K562 (cell line): Measurements from ENCODE around the gene ADGRA3. TPM values are rescaled to one million over a fixed set of nuclear protein-coding genes. Genes with fewer than 3 reads are reported as not detected.

Experiments
- ATAC-seq: fragments of 200-7000 bp; cut with Tn5 transposase; 3 replicates; pipeline ENCODE4 v1.9.1; 2020; ENCODE audit warnings: moderate library complexity
- BruUV-seq: library from RNA; stranded (reverse); fragments of 400-500 nt; replicated peaks from 2 replicates; lab custom pipeline; 2021; lab: Mats Ljungman, UMichigan
- CTCF ChIA-PET: fragments of 300-600 bp; formaldehyde crosslinking; extraction: SDS; loops from one replicate; lab custom pipeline; 2021; ENCODE audit warnings: low intra/inter-chr PET ratio; lab: Yijun Ruan, JAX
- POLR2A ChIA-PET: fragments of 300-600, 350-650 bp; sonication (Branson Sonifier 250); formaldehyde crosslinking; extraction: SDS; loops from one replicate; lab custom pipeline; 2021; ENCODE audit warnings: antibody characterized with exemption, inconsistent platforms; lab: Yijun Ruan, JAX
- DNase-seq, 4 experiments: peaks; one replicate each; pipeline versions ENCODE4 v3.0.0 to v3.0.0-alpha.2; 2011 to 2018; ENCODE audit warnings: low spot score in 3 of 4, mixed read lengths in 3 of 4; ENCODE audit errors: extremely low read depth in 1 of 4
- FAIRE-seq: peaks from 2 replicates; lab custom pipeline; 2011; peaks lifted over from hg19 to GRCh38; lab: Jason Lieb, UNC
- H2AFZ ChIP-seq: 2 replicates; pipeline ENCODE4 v1.6.0; 2011; ENCODE audit warnings: low read depth, low read length, control low read depth, inconsistent platforms
- H3K27ac ChIP-seq: fragments of 200-600 bp; 3 replicates; pipeline ENCODE4 v1.8.0; 2011; ENCODE audit warnings: low read depth, mild to moderate bottlenecking, control low read depth, inconsistent platforms, low read length, moderate library complexity, mixed read lengths; ENCODE audit errors: extremely low read depth
- H3K27me3 ChIP-seq, 2 experiments: fragments of 300-600 bp in 1 of 2; 2 replicates in 1 of 2; 3 replicates in 1 of 2; pipeline versions ENCODE4 v1.6.0 to v1.8.0; 2011; ENCODE audit warnings: inconsistent platforms in 2 of 2, low read length in 2 of 2, mild to moderate bottlenecking in 1 of 2, mixed read lengths in 1 of 2, moderate library complexity in 1 of 2; ENCODE audit not compliant: control insufficient read depth in 2 of 2, insufficient read depth in 2 of 2
- H3K36me3 ChIP-seq: fragments of 300-600 bp; 3 replicates; pipeline ENCODE4 v1.8.0; 2011; ENCODE audit warnings: mild to moderate bottlenecking, low read length, inconsistent platforms; ENCODE audit not compliant: control insufficient read depth, insufficient read depth
- H3K4me1 ChIP-seq, 2 experiments: fragments of 200-600 bp in 1 of 2; replicated peaks in 1 of 2; 2 replicates in 1 of 2; 3 replicates in 1 of 2; pipeline versions ENCODE4 v1.5.1 to v1.8.0; 2011; ENCODE audit warnings: inconsistent platforms in 2 of 2, low read length in 2 of 2, mild to moderate bottlenecking in 1 of 2, mixed read lengths in 1 of 2, moderate library complexity in 1 of 2; ENCODE audit not compliant: control insufficient read depth in 2 of 2, insufficient read depth in 2 of 2
- H3K4me2 ChIP-seq: 2 replicates; pipeline ENCODE4 v1.6.1; 2011; ENCODE audit warnings: low read length, control low read depth, inconsistent platforms, mixed read lengths; ENCODE audit not compliant: insufficient read depth
- H3K4me3 ChIP-seq: fragments of 200-600 bp; sonication (generic), shearing (Covaris generic); 2 replicates; pipeline ENCODE4 v1.5.1; 2016; ENCODE audit warnings: control low read depth, inconsistent platforms
- H3K79me2 ChIP-seq: fragments of 200-600 bp; 3 replicates; pipeline ENCODE4 v1.8.0; 2011; ENCODE audit warnings: low read length, inconsistent platforms; ENCODE audit not compliant: control insufficient read depth, insufficient read depth
- H3K9ac ChIP-seq, 2 experiments: 2 replicates each; pipeline versions ENCODE4 v1.6.0 to v1.6.1; 2011; ENCODE audit warnings: low read depth in 2 of 2, low read length in 2 of 2, control low read depth in 1 of 2, inconsistent platforms in 1 of 2, mild to moderate bottlenecking in 1 of 2, mixed read lengths in 1 of 2; ENCODE audit not compliant: insufficient read depth in 1 of 2
- H3K9me1 ChIP-seq: one replicate; pipeline ENCODE4 v1.6.0; 2011; ENCODE audit warnings: inconsistent platforms, mild to moderate bottlenecking, low read length, moderate library complexity; ENCODE audit not compliant: control insufficient read depth, insufficient read depth
- H3K9me3 ChIP-seq: replicated peaks from 2 replicates; pipeline ENCODE4 v1.5.1; 2011; ENCODE audit warnings: low read depth, low read length, inconsistent platforms; ENCODE audit not compliant: control insufficient read depth, insufficient read depth
- H4K20me1 ChIP-seq: replicated peaks from 2 replicates; pipeline ENCODE4 v1.6.1; 2011; ENCODE audit warnings: low read length, inconsistent platforms, mixed read lengths; ENCODE audit not compliant: control insufficient read depth, insufficient read depth
- BCOR ChIP-seq: fragments of 450-650 bp; IDR thresholded peaks from 2 replicates; pipeline ENCODE4 v1.6.1; 2016
- CREM ChIP-seq: IDR thresholded peaks from 2 replicates; pipeline ENCODE4 v1.6.1; 2014; ENCODE audit warnings: antibody characterized with exemption, low read depth
- ELF2 ChIP-seq: fragments of 250-450 bp; sonication (Bioruptor Pico); IDR thresholded peaks from 2 replicates; pipeline ENCODE4 v1.5.0; 2021; ENCODE audit warnings: mild to moderate bottlenecking
- NCOA4 ChIP-seq: fragments of 450-650 bp; IDR thresholded peaks from 2 replicates; pipeline ENCODE4 v1.6.1; 2018; ENCODE audit warnings: mild to moderate bottlenecking; ENCODE audit not compliant: partially characterized antibody
- NFATC3 ChIP-seq: fragments of 450-650 bp; IDR thresholded peaks from 2 replicates; pipeline ENCODE4 v1.6.1; 2017; ENCODE audit warnings: mild to moderate bottlenecking
- ZKSCAN3 ChIP-seq: fragments of 250-450 bp; sonication (Bioruptor Pico); IDR thresholded peaks from 2 replicates; pipeline ENCODE4 v1.4.0; 2020
- ZNF324 ChIP-seq: fragments of 250-450 bp; sonication (Bioruptor Pico); IDR thresholded peaks from 2 replicates; pipeline ENCODE4 v1.4.0; 2020; ENCODE audit warnings: mild to moderate bottlenecking
- ZNF780A ChIP-seq: fragments of 250-450 bp; sonication (Bioruptor Pico); IDR thresholded peaks from 2 replicates; pipeline ENCODE4 v1.5.0; 2021; ENCODE audit warnings: mild to moderate bottlenecking
- WGBS: fragments of 100-300 bp; shearing (Covaris generic); methylation state at CpG from one replicate; pipeline ENCODE4 v1.1.6; 2016; ENCODE audit warnings: low coverage, mixed read lengths; ENCODE audit not compliant: insufficient coverage; ENCODE audit errors: missing lambda C conversion rate; 5-methylcytosine and 5-hydroxymethylcytosine counted together
- in situ Hi-C: fragments of 300-500 bp; cut with MboI; formaldehyde crosslinking; loops from 4 replicates; pipeline ENCODE4 v1.15.0; 2018; ENCODE audit warnings: inconsistent platforms, mixed read lengths
- intact Hi-C: fragments of 100-400 bp; cut with micrococcal nuclease; formaldehyde crosslinking; loops from 2 replicates; pipeline ENCODE4 v1.14.2; 2022
- polyA plus RNA-seq, 8 experiments: library from polyadenylated mRNA; depleted of rRNA in 4 of 8; stranded (reverse) in 5 of 8; unstranded in 3 of 8; fragments of >200 nt; fragmentation: Nextera tagmentation in 2 of 8; fragmentation: Illumina TruSeq in 1 of 8; extraction: Ambion mirVana in 2 of 8; extraction: Trizol in 1 of 8; gene quantifications; 2 replicates each; pipeline versions ENCODE4 v1.2.1 to v1.2.3, GENCODE V29; 2011 to 2014; ENCODE audit warnings: inconsistent platforms in 1 of 8, missing spikeins in 1 of 8
- total RNA-seq, 7 experiments: library from RNA; depleted of rRNA in 6 of 7; stranded (reverse); fragments of >200 nt in 6 of 7; fragmentation: Illumina TruSeq in 2 of 7; extraction: Trizol in 2 of 7; gene quantifications; 2 replicates each; pipeline versions ENCODE4 v1.2.1 to v1.2.3, GENCODE V29; 2011 to 2021; ENCODE audit warnings: low replicate concordance in 1 of 7
- TF ChIP-seq, protein P1 (sequence below): fragments of 250-450 bp; sonication (Bioruptor Pico); IDR thresholded peaks from 2 replicates; pipeline ENCODE4 v1.4.0; 2020; ENCODE audit warnings: mild to moderate bottlenecking, moderate library complexity
- TF ChIP-seq, protein P2 (sequence below), 2 experiments: fragments of 450-650 bp; IDR thresholded peaks; 2 replicates each; pipeline ENCODE4 v1.6.1; 2016
- TF ChIP-seq, protein P3 (sequence below): IDR thresholded peaks from 2 replicates; pipeline ENCODE4 v1.6.1; 2014; ENCODE audit warnings: antibody characterized with exemption
- TF ChIP-seq, protein P4 (sequence below): sonication (generic); formaldehyde crosslinking; IDR thresholded peaks from 2 replicates; pipeline ENCODE4 v1.8.0; 2022; ENCODE audit warnings: mild to moderate bottlenecking, missing genetic modification reagents

Gene ADGRA3
- total and polyA plus RNA-seq, 9 of the 15 experiments (the other 6 are each of a cell fraction or from before 2014, with no cell fraction given), result 0.06 to 2.3 (median 0.27) TPM; not detected in 3

DNA sequence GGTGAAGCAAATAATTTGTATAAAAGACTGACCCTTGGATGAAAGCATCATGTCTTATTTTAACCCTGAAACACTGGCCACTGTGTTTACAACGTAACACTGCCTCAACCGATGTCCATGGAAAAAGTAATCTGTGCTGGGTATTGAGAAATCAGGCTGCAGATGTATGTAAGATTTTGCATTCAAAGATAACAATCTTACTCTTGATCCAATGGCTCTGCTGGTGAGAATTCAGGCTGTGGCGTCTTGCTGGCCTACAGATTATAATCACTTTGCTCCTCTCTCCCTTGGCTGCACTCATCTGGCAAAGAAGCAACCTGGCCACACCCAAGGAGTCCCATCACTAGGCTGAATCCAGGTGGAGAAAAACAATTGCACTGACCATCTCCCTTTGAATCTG, 7.5 kb downstream of the ADGRA3 start (continued):
- TF ChIP-seq, protein P1, sequence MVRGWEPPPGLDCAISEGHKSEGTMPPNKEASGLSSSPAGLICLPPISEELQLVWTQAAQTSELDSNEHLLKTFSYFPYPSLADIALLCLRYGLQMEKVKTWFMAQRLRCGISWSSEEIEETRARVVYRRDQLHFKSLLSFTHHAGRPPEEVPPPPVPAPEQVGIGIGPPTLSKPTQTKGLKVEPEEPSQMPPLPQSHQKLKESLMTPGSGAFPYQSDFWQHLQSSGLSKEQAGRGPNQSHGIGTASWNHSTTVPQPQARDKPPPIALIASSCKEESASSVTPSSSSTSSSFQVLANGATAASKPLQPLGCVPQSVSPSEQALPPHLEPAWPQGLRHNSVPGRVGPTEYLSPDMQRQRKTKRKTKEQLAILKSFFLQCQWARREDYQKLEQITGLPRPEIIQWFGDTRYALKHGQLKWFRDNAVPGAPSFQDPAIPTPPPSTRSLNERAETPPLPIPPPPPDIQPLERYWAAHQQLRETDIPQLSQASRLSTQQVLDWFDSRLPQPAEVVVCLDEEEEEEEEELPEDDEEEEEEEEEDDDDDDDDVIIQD (CRISPR knock-in tag), result no peak
- TF ChIP-seq ZNF780A (CRISPR knock-in tag) (no peak), ELF2 (CRISPR knock-in tag) (no peak), BCOR (no peak), NCOA4 (no peak)
- TF ChIP-seq, protein P2, sequence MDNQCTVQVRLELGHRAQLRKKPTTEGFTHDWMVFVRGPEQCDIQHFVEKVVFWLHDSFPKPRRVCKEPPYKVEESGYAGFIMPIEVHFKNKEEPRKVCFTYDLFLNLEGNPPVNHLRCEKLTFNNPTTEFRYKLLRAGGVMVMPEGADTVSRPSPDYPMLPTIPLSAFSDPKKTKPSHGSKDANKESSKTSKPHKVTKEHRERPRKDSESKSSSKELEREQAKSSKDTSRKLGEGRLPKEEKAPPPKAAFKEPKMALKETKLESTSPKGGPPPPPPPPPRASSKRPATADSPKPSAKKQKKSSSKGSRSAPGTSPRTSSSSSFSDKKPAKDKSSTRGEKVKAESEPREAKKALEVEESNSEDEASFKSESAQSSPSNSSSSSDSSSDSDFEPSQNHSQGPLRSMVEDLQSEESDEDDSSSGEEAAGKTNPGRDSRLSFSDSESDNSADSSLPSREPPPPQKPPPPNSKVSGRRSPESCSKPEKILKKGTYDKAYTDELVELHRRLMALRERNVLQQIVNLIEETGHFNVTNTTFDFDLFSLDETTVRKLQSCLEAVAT (IDR thresholded peaks at IDR 0.05), result no peak

DNA sequence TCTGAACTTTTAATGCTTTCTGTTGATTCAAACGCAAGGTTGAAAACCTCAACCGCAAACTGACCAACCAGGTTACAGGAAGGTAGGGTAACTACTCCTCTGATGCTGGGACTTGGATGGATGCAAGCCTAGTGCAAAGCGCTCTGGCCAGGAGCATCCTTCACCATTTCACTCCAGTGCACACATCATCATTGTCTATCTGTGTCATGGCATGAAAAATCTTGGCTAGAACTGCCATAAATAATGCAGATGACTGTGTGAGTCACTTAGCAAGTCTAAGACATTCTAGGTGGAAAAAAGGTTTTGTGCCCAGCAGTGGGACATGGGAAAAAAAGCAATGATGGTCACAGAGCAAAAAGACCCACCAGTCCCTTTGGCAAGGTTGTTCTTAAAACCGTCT, 10.9 kb downstream of the ADGRA3 start:
- Histone ChIP-seq H4K20me1 (no peaks in the 10 kb centered on the region), H3K4me2 (no peak overlapping the region), H2AFZ (no peak overlapping the region), H3K27me3 (no peaks in the 10 kb centered on the region), H3K9me3 (no peaks in the 10 kb centered on the region), H3K27ac (no peak overlapping the region), H3K4me3 (no peak overlapping the region), H3K79me2 (no peaks in the 10 kb centered on the region), H3K9ac (no peak overlapping the region), H3K4me1 (no peaks in the 10 kb centered on the region), H3K36me3 (no peaks in the 10 kb centered on the region), H3K9me1 (no peaks in the 10 kb centered on the region)
- intact Hi-C loops (no loop called here), in situ Hi-C loops (no loop called here)
- ChIA-PET CTCF (no interaction called here), POLR2A (no interaction called here)
- BruUV-seq, result no TSS peak
- ATAC-seq (no peak), DNase-seq (no peak), FAIRE-seq (no peak)
- TF ChIP-seq, protein P3, sequence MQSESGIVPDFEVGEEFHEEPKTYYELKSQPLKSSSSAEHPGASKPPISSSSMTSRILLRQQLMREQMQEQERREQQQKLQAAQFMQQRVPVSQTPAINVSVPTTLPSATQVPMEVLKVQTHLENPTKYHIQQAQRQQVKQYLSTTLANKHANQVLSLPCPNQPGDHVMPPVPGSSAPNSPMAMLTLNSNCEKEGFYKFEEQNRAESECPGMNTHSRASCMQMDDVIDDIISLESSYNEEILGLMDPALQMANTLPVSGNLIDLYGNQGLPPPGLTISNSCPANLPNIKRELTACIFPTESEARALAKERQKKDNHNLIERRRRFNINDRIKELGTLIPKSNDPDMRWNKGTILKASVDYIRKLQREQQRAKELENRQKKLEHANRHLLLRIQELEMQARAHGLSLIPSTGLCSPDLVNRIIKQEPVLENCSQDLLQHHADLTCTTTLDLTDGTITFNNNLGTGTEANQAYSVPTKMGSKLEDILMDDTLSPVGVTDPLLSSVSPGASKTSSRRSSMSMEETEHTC, result no peak
- TF ChIP-seq ZNF324 (CRISPR knock-in tag), result no peak
- TF ChIP-seq CREM, result no peak
- no peak for TF ChIP-seq NFATC3
- TF ChIP-seq, protein P4, sequence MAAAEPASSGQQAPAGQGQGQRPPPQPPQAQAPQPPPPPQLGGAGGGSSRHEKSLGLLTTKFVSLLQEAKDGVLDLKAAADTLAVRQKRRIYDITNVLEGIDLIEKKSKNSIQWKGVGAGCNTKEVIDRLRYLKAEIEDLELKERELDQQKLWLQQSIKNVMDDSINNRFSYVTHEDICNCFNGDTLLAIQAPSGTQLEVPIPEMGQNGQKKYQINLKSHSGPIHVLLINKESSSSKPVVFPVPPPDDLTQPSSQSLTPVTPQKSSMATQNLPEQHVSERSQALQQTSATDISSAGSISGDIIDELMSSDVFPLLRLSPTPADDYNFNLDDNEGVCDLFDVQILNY (CRISPR knock-in tag), result no peak
- no peak for TF ChIP-seq ZKSCAN3 (CRISPR knock-in tag)
- 0% methylated on average over 3 of the region's 4 CpGs for WGBS
